Right renal pelvis (tissue), 4 donors: ENCODE data around the gene SPP1. TPM values are rescaled to one million over a fixed set of nuclear protein-coding genes. Genes with fewer than 3 reads are reported as not detected.
A peak's percentile ranks its signal among the peaks of the same experiment; 100 is the strongest.

Experiments used
- DNase-seq, 4 donors: peaks; one replicate each; pipeline ENCODE4 v3.0.0-alpha.2; 2013; ENCODE audit warnings: low read depth in 4 of 4, low spot score in 3 of 4, missing footprints in 1 of 4
- polyA plus RNA-seq, 4 donors: library from polyadenylated mRNA; unstranded; fragments of 120-200 nt; gene quantifications; one replicate each; pipeline ENCODE4 v1.2.1, GENCODE V29; 2013; ENCODE audit not compliant: insufficient read length in 4 of 4

Gene SPP1
- polyA plus RNA-seq, 4 donors, result 140 to 306 (median 197) TPM

GRCh38 chr4:87950936-87951511 lies 24.5 kb upstream of the SPP1 start:
- DNase-seq, result no peak

- DNase-seq, result no peak
Measured at GRCh38 chr4:87953826-87954225, 21.7 kb upstream of the SPP1 start.

- no peak for DNase-seq
Measured at GRCh38 chr4:87956501-87956900, 19.0 kb upstream of the SPP1 start.

GRCh38 chr4:87957061-87957460 lies 18.5 kb upstream of the SPP1 start:
- no peak for DNase-seq

GRCh38 chr4:87961993-87962392 lies 13.5 kb upstream of the SPP1 start:
- DNase-seq, result no peak

GRCh38 chr4:87962398-87963146 lies 12.9 kb upstream of the SPP1 start:
- DNase-seq, result no peak

- no peak for DNase-seq
Measured at GRCh38 chr4:87965501-87965975, 10.0 kb upstream of the SPP1 start.

DNA sequence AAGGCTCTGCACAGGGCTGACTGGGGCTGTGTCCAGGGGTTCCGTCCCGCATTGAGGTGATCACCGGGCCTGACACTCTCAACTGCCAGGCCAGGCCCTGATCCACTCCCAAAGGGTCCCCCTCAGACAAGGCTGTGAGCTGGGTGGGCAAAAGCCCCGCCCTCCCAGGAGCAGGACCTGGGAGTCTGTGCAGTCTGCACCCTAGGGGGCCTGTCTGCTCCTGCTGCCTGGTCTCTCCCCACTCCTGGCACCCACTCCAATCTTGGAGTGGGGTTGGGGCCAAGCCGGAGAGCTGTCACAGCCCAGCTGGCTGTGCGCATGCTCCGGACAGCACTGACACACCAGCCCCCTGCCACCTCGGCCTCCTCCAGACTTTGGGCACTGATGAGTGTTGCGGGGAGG lies 9.4 kb upstream of the SPP1 start:
- DNase-seq, result no peak

DNA sequence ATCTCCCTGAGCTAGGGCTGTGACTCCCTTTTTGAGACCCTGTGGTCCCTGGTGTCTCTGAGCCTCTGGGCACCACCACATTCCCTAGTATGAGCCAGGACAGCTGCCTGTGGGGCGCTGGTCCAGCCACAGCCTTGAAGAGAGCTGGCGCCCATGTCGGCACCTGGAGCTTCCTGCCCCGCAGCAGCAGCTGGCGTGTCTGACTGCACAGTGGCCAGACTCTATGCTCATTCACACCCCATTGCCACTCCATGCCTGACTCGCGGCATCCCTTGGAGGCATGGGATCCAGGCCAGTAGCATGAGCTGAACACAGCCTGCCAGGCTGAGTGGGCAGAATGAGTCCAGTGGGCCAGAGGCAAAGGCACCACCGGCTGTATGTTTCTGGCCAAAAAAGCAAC lies 8.3 kb upstream of the SPP1 start:
- no peak for DNase-seq

GRCh38 chr4:87970121-87970520 lies 5.4 kb upstream of the SPP1 start:
- no peak for DNase-seq

GRCh38 chr4:87971866-87972265 lies 3.6 kb upstream of the SPP1 start:
- no peak for DNase-seq

DNA sequence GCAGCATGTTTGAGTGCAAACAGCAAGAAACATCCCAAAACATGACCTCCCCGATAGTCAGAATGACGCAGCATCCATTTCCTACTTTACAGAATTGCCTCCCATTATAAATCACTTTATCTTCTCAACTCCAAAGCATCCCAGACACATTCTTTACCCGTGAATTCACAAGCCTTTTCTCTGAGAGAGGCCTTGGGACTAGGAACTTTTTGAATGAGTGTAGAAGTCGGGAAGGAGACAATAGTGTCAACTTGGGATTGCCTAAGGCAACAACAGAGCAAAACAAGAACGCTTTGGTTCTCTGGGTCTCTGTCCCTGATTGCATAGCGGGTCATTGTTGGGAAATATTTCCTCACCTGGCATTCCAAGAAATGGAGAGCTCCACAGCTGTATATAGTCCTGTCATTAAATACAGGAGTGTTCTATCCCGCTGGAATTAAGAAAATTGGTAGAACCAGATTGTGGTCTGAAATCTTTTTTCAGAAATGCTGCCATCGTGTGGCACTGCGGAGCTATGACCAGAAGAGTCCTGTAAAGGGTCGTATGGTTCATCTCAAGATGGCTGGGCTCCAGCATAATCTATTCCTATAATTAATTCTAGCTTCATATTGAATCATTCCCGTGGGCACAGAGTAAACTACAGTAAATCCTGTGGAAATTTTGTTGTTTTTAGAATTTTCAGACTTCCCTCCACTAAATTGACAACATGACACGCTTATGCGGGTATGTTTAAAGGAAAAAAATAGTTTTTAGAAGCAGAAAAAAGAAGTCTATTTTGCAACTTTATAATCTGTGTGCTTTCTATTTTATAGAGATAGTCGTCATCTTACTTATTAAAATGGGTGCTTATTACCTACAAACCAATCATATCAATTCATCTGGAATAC lies 2.0 kb upstream of the SPP1 start:
- DNase-seq, result peak in 3 of 4 donors; percentile 36 to 54 (median 53)

DNA sequence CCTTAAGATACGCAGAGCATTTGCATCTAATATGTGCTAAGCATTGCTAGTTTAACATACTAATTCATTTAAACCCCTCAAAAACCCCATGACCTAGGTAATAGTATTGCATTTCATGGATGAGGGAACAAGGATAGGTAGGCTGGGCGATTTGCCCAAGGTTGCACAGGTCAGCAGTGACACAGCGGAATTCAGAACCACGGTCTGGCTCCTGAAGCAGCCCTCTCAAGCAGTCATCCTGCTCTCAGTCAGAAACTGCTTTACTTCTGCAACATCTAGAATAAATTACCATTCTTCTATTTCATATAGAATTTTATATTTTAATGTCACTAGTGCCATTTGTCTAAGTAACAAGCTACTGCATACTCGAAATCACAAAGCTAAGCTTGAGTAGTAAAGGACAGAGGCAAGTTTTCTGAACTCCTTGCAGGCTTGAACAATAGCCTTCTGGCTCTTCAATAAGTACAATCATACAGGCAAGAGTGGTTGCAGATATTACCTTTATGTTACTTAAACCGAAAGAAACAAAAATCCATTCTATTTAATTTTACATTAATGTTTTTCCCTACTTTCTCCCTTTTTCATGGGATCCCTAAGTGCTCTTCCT lies 555 bp upstream of the SPP1 start:
- no peak for DNase-seq

- no peak for DNase-seq
Measured at GRCh38 chr4:87977521-87978278, 2.2 kb downstream of the SPP1 start.

DNA sequence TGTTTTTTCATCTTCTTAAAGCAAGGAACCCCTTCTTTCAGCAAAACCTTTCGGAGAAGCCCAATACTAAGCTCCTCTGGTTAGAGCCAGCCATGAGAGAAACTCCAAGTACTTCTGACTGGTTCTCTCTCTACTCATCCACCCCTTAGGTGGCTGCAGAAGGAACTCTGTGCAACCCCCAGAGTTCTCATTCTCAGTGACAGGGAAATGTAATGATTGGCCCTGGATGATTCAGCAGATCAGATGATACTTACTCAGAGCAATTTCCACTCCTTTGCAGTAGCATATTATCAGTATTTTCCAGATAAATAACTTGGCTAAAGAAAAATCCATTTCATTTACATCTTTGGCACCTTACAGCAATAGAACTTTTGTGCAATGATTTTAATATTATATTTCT lies 3.2 kb downstream of the SPP1 start:
- no peak for DNase-seq

DNA sequence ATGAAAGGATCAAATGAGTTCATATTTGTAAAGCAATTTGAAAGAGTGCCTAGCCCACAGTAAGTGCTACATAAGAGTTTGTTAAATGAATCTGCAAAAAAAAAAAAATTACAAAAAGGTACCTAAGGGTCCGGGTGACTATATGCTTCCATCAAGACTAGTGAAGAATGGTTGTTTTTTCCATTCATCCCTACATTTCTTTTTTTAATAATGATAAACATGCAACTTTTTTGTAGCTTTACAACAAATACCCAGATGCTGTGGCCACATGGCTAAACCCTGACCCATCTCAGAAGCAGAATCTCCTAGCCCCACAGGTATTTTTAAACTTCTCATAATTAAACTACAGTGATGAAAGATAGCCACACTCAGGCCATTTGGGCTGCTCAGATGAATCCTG lies 4.3 kb downstream of the SPP1 start:
- no peak for DNase-seq

DNA sequence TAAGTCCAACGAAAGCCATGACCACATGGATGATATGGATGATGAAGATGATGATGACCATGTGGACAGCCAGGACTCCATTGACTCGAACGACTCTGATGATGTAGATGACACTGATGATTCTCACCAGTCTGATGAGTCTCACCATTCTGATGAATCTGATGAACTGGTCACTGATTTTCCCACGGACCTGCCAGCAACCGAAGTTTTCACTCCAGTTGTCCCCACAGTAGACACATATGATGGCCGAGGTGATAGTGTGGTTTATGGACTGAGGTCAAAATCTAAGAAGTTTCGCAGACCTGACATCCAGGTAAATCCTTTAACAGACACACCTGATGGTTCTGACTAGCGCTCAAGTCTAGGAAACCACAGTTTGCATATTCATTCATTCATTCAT lies 6.0 kb downstream of the SPP1 start:
- DNase-seq, result no peak

DNA sequence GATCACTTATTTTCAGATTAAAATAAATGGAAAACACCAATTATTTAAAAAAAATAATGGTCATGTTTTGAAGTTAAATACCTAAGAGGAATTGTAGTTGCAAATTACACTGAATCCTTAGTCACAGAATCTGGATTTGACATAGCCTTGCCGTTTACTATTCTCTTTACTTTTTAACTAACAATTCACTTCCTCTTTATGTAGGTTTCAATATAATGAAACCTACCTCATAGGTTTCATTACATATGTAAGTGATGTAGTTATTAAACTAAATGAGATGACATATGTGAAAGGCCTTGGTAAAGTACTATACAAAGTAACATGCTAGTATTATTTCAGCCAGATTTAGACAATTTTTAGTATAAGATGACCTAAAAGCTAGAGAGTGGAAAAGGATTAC lies 6.5 kb downstream of the SPP1 start:
- no peak for DNase-seq

DNA sequence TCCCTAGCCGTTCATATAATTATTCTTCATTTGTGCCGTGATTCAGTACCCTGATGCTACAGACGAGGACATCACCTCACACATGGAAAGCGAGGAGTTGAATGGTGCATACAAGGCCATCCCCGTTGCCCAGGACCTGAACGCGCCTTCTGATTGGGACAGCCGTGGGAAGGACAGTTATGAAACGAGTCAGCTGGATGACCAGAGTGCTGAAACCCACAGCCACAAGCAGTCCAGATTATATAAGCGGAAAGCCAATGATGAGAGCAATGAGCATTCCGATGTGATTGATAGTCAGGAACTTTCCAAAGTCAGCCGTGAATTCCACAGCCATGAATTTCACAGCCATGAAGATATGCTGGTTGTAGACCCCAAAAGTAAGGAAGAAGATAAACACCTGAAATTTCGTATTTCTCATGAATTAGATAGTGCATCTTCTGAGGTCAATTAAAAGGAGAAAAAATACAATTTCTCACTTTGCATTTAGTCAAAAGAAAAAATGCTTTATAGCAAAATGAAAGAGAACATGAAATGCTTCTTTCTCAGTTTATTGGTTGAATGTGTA lies 7.0 kb downstream of the SPP1 start:
- no peak for DNase-seq

DNA sequence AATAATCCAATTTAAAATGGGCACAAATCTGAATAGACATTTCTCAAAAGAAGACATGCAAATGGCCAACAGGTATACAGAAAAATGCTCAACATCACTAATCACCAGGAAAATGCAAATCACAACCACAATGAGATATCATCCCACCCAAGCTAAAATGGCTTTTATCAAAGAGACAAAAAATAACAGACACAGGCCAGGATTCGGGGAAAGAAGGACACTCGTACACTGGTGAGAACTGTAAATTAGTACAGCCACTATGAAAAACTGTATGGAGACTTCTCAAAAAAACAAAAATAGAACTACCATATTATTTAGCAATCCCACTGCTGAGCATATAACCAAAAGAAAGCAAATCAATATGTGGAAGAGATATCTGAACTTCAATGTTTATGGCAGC lies 8.5 kb downstream of the SPP1 start:
- no peak for DNase-seq
